ENCODE measurements around the gene GPC3.

GRCh38 chrX:133630362-133630761 lies 355.0 kb downstream of the GPC3 start:
- no peak for TF ChIP-seq SUZ12 (IDR thresholded peaks at IDR 0.05)
- no peak for TF ChIP-seq PKNOX1 (IDR thresholded peaks at IDR 0.05)
- TF ChIP-seq FOXM1 (IDR thresholded peaks at IDR 0.05; ENCODE audit: borderline replicate concordance): no peak
- TF ChIP-seq NFRKB (IDR thresholded peaks at IDR 0.05): no peak
- TF ChIP-seq SP1 (IDR thresholded peaks at IDR 0.05): no peak

Measured in HEK293T (cell line).